ENCODE data around the gene MAGI2.
"Not testable (repeated sequence)": the region's sequence is repeated elsewhere in the genome, so short reads cannot be mapped to it uniquely, and the experiment has no call there.

Gene MAGI2

GRCh38 chr7:78260826-78261225, 1192.6 kb downstream of the MAGI2 start:
- no peak for ATAC-seq

- ATAC-seq: no peak
Observed at GRCh38 chr7:78254726-78255055, 1198.8 kb downstream of the MAGI2 start.

- ATAC-seq: no peak
Observed at GRCh38 chr7:78253850-78254725, 1199.4 kb downstream of the MAGI2 start.

- no peak for ATAC-seq
Observed at GRCh38 chr7:78248867-78249266, 1204.6 kb downstream of the MAGI2 start.

DNA sequence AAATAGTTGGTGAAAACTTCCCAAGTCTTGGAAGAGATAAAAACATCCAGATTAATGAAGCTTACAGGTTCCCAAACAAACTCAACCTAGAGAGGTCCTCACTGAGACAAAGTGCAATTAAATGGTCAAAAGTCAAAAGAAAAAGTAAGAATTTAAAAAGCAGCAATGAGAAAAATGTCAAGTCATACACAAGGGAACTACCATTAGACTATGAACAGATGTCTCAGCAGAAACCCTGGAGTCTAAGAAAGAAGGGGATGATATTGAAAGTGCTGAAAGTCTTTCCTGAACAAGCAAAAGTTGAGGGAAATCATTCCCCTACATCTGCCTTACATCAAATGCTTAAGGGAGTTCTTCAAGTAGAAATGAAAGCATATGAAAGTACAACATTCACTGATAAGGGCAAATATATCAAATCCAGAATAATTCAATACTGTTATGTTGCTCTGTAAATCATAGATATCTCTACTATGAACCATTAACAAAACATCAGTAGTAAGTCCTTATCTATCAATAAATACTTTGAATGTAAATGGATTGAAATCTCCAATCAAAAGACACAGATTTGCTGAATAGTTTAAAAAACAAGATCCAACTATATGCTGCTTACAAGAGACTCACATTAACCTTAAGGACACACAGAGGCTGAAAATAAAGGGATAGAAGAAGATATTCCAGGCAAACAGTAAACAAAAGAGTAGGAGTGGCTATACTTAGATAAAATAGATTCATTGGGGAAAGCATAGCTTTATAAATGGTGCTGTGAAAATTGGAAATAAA, 1205.4 kb downstream of the MAGI2 start:
- no peak for ATAC-seq

DNA sequence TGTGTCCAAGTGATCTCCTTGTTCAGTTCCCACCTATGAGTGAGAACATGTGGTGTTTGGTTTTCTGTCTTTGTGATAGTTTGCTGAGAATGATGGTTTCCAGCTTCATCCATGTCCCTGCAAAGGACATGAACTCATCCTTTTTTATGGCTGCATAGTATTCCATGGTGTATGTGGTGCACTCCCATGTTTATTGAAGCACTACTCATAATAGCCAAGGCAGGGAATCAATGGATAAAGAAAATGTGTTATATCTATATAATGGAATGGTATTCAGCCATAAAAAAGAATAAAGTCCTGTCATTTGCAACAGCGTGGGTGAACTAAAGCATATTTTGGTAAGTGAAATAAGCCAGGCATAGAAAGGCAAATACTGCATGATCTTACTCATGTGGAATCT, 1213.3 kb downstream of the MAGI2 start:
- ATAC-seq: not testable (repeated sequence)

DNA sequence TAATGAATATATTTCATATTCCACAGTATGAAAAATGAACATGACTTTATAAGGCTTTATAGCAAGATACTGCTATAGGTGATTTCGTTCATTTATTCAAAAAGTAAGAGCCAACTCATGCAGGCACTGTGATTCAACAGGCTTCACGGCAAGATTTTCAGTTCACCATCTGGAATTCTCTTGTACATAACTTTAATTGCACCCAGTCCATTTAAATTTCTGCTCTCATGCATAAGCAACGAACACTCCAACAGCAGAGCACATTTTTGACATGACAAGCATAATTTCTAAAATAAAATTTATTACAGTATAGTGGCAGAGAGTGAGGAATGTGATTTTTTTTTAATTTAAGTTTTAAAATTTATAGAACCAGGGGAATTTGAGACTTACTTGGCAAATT, 1218.8 kb downstream of the MAGI2 start:
- ATAC-seq: no peak

DNA sequence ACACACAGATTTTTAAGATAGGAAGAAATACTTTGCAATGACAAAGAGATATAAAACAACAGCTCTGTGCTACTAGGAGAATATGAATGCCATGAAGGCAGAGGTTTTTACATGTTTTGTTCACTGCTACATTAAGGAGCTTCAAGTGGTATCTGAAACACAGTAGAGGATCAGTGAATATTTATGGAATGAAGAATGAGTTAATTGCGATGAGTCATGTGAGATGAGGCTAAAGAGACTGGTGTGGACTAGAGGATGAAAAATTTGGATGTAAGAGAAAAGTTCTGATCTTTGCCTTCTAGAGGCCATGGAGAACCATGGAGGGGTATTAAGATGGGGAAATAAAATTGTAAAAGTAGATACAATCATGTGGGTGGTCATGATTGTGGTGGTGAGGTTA, 1220.7 kb downstream of the MAGI2 start:
- no peak for ATAC-seq

GRCh38 chr7:78226059-78226719, 1227.3 kb downstream of the MAGI2 start:
- ATAC-seq: no peak

DNA sequence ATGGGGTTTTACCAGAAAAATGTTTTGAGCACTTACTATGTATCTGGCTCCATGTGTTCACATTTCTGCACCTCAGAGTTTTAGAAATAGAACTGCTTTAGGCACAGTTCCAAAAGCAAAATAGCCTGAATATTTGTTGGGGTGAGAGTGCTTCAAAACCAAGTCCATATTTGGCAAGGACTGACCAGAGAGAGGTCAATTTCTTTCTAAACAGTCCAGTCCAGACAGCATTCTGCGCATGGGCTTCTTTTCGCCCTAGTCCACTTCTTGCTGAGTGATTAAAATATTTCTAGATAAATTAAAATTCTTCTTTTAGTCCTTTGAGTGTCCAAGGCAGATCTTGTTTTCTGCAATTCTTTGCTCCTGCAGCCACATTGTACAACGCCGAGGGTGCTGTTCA, 1227.9 kb downstream of the MAGI2 start:
- no peak for ATAC-seq

- no peak for ATAC-seq
Observed at GRCh38 chr7:78224923-78225322, 1228.5 kb downstream of the MAGI2 start.

GRCh38 chr7:78223598-78223997, 1229.9 kb downstream of the MAGI2 start:
- no peak for ATAC-seq

GRCh38 chr7:78222001-78222751, 1231.3 kb downstream of the MAGI2 start:
- no peak for ATAC-seq

GRCh38 chr7:78220754-78221153, 1232.7 kb downstream of the MAGI2 start:
- ATAC-seq: no peak

DNA sequence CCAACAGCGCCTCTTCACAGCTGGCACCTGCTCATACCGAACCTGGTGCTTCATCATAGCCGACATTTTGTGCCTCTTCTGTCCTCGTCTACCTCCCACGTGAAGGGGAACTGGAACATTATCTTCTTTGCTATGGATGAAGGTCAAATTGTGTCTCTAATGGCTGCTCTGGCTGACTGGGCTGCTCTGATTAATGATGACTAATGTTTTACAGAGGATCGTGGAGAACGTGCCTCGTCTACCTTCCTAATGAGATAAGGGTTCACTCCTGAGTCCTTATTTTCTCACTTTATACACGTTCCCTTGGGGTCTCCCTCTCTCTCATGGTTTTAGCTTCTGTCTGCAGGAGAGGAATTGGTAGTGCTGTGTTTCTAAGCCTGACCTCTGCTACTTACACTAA, 1234.6 kb downstream of the MAGI2 start:
- no peak for ATAC-seq

- ATAC-seq: no peak
Observed at GRCh38 chr7:78218051-78218450, 1235.4 kb downstream of the MAGI2 start.

- no peak for ATAC-seq
Observed at GRCh38 chr7:78215199-78215598, 1238.3 kb downstream of the MAGI2 start.

GRCh38 chr7:78213402-78213801, 1240.1 kb downstream of the MAGI2 start:
- ATAC-seq: no peak

GRCh38 chr7:78212476-78213060, 1240.9 kb downstream of the MAGI2 start:
- ATAC-seq: no peak

- ATAC-seq: no peak
Observed at GRCh38 chr7:78207269-78207668, 1246.2 kb downstream of the MAGI2 start.

- no peak for ATAC-seq
Observed at GRCh38 chr7:78206769-78207168, 1246.7 kb downstream of the MAGI2 start.

GRCh38 chr7:78203042-78203720, 1250.3 kb downstream of the MAGI2 start:
- no peak for ATAC-seq
